Thyroid gland (tissue), 4 donors: ENCODE results near the gene SLC22A1. TPM values are rescaled to one million over a fixed set of nuclear protein-coding genes. Genes with fewer than 3 reads are reported as not detected.

Experiments
- DNase-seq, 2 donors: peaks; one replicate each; pipeline ENCODE4 v3.0.0-alpha.2; 2019
- H3K27ac ChIP-seq, 3 donors: fragments of 200-600 bp; sonication (generic); 1 replicate in 2 of 3; 2 replicates in 1 of 3; pipeline ENCODE4 v1.5.1; 2016 to 2019; ENCODE audit warnings: mild to moderate bottlenecking in 1 of 3, moderate library complexity in 1 of 3
- H3K27me3 ChIP-seq: fragments of 200-600 bp; sonication (generic); one replicate; pipeline ENCODE4 v1.5.1; 2019
- H3K36me3 ChIP-seq, 2 donors: fragments of 200-600 bp; sonication (generic); one replicate each; pipeline ENCODE4 v1.5.1; 2016 to 2019
- H3K4me1 ChIP-seq, 2 donors: fragments of 200-600 bp; sonication (generic); one replicate each; pipeline ENCODE4 v1.5.1; 2017 to 2019
- H3K4me3 ChIP-seq, 3 donors: fragments of 200-600 bp; sonication (generic); replicated peaks in 1 of 3; 1 replicate in 2 of 3; 2 replicates in 1 of 3; pipeline ENCODE4 v1.5.1; 2016; ENCODE audit warnings: mild to moderate bottlenecking in 1 of 3
- H3K9me3 ChIP-seq: fragments of 200-600 bp; sonication (generic); one replicate; pipeline ENCODE4 v1.5.1; 2017
- CTCF ChIP-seq, 6 experiments: fragments of 200-600 bp in 3 of 6; fragments of 450-650 bp in 3 of 6; sonication (generic) in 3 of 6; IDR thresholded peaks; one replicate each; pipeline ENCODE4 v1.5.1; 2016 to 2019; ENCODE audit warnings: antibody characterized with exemption in 6 of 6, mild to moderate bottlenecking in 2 of 6, inconsistent platforms in 1 of 6, moderate library complexity in 1 of 6
- POLR2A ChIP-seq, 2 donors: fragments of 450-650 bp; IDR thresholded peaks; one replicate each; pipeline ENCODE4 v1.6.1; 2017; ENCODE audit warnings: antibody characterized with exemption in 2 of 2, mild to moderate bottlenecking in 2 of 2, moderate library complexity in 1 of 2
- WGBS, 2 donors: methylation state at CpG; one replicate each; pipeline ENCODE4 v1.1.5; 2017; 5-methylcytosine and 5-hydroxymethylcytosine counted together
- intact Hi-C: fragments of 100-400 bp; cut with DNase I; formaldehyde crosslinking; loops from one replicate; pipeline ENCODE4 v1.15.1; 2023
- total RNA-seq, 4 donors: library from RNA; depleted of rRNA; stranded (reverse); fragments of >200 nt; gene quantifications; one replicate each; pipeline ENCODE4 v1.2.3, GENCODE V29; 2016

SLC22A1 gene
- total RNA-seq: 1 to 10 TPM; 2.0 to 4.8 (median 3.7) TPM

- H3K9me3 ChIP-seq: no peaks in the 10 kb centered on the region
- no peak for DNase-seq
- 88% methylated on average over 8 of the region's 8 CpGs for WGBS, 2 donors
- intact Hi-C loops: no loop called here
- H3K36me3 ChIP-seq: no peaks in the 10 kb centered on the region
- H3K27me3 ChIP-seq: no peaks in the 10 kb centered on the region
- H3K4me1 ChIP-seq: no peaks in the 10 kb centered on the region
- TF ChIP-seq POLR2A (IDR thresholded peaks at IDR 0.05) (no peak), CTCF (IDR thresholded peaks at IDR 0.05) (no peak)
- H3K27ac ChIP-seq: no peak within 1 kb of the TSS
- no peak within 1 kb of the TSS for H3K4me3 ChIP-seq
These were observed at the start of gene SLC22A1 for GRCh38 chr6:160121558-160121957. Gene SLC22A1, plus strand, starts transcription at chr6:160121815. Its CDS starts 121 bp downstream, at chr6:160121936.

GRCh38 chr6:160073272-160073671 is 48.3 kb upstream of the SLC22A1 start:
- Histone ChIP-seq H3K4me3 (no peak overlapping the region), H3K36me3 (peaks cover 77 to 89% of the 10 kb centered on the region in 2 donors), H3K9me3 (no peaks in the 10 kb centered on the region), H3K27me3 (no peaks in the 10 kb centered on the region), H3K4me1 (no peaks in the 10 kb centered on the region), H3K27ac (no peak overlapping the region)
- 94 to 96% methylated on average over 9 of the region's 9 CpGs for WGBS, 2 donors
- intact Hi-C loops: no loop called here
- no peak for DNase-seq
- no peak for TF ChIP-seq CTCF (IDR thresholded peaks at IDR 0.05)
- TF ChIP-seq POLR2A (IDR thresholded peaks at IDR 0.05): no peak

- 95 to 98% methylated on average over 5 of the region's 5 CpGs for WGBS, 2 donors
- TF ChIP-seq CTCF (IDR thresholded peaks at IDR 0.05) (no peak), POLR2A (IDR thresholded peaks at IDR 0.05) (no peak)
- H3K4me1 ChIP-seq: no peaks in the 10 kb centered on the region
- intact Hi-C loops: no loop called here
- no peaks in the 10 kb centered on the region for H3K9me3 ChIP-seq
- H3K27ac ChIP-seq: no peak overlapping the region
- H3K36me3 ChIP-seq: peaks cover 73 to 92% of the 10 kb centered on the region in 2 donors
- no peak for DNase-seq
- no peak overlapping the region for H3K4me3 ChIP-seq
- H3K27me3 ChIP-seq: no peaks in the 10 kb centered on the region
These were observed 45.6 kb upstream of the SLC22A1 start for GRCh38 chr6:160076009-160076408.

- intact Hi-C loops: no loop called here
- WGBS, 2 donors: 92 to 93% methylated on average over 5 of the region's 5 CpGs
- Histone ChIP-seq H3K36me3 (peaks cover 72 to 93% of the 10 kb centered on the region in 2 donors), H3K4me3 (no peak overlapping the region), H3K27ac (no peak overlapping the region), H3K4me1 (no peaks in the 10 kb centered on the region), H3K9me3 (no peaks in the 10 kb centered on the region), H3K27me3 (no peaks in the 10 kb centered on the region)
- DNase-seq: no peak
- TF ChIP-seq CTCF (IDR thresholded peaks at IDR 0.05): no peak
- TF ChIP-seq POLR2A (IDR thresholded peaks at IDR 0.05): no peak
These were observed 44.6 kb upstream of the SLC22A1 start for GRCh38 chr6:160077024-160077423.

GRCh38 chr6:160077526-160077925 is 44.1 kb upstream of the SLC22A1 start:
- intact Hi-C loops: no loop called here
- no peak for DNase-seq
- Histone ChIP-seq H3K9me3 (no peaks in the 10 kb centered on the region), H3K27ac (no peak overlapping the region), H3K36me3 (peaks cover 67 to 91% of the 10 kb centered on the region in 2 donors), H3K4me3 (no peak overlapping the region), H3K4me1 (no peaks in the 10 kb centered on the region), H3K27me3 (no peaks in the 10 kb centered on the region)
- WGBS, 2 donors: 91 to 95% methylated on average over 2 of the region's 2 CpGs
- TF ChIP-seq CTCF (IDR thresholded peaks at IDR 0.05): no peak
- no peak for TF ChIP-seq POLR2A (IDR thresholded peaks at IDR 0.05)
